ENCODE measurements around the gene TTL. TPM values are rescaled to one million over a fixed set of nuclear protein-coding genes. Genes with fewer than 3 reads are reported as not detected.

TTL gene
- 36.3 and 40.0 TPM in 2 replicates for total RNA-seq

DNA sequence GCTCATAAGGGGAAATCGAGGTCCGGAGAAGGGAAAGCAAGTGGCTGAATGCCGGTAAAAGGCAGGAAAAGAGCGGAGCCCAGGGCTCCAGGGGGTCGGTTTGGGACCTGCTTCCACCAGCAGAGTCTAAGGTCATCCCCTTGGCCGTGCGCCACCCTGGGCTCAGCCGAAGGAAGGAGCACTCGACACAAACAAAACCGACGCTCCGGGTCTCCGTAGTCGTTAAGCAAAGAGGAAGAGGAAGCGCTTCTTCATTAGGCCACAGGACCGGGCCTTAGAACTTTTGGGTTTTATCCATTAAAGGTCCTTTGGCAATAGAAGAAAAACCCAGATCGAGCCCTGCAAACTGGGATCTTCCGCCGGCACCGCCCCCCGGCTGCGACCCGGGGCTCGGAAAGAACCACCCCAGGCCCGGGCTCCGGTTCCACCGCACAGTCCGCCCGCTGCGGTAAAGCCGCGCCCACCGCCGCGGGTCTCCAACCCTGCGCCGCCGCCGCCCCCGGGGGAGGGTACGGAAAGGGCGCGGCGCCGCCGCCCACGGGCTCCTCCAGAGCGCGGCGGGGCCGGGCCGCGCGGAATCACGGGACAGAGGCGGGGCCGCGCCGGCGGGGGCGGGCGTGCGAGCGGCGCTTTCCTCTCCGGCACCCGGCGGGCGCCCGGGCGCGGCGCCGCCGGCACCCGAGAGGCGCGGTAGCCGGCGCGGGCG, at the start of gene TTL:
Gene TTL (plus strand): TSS at position 629 of the 706 bp plus-strand sequence. CDS start 189 bp downstream, outside the sequence.

DNA sequence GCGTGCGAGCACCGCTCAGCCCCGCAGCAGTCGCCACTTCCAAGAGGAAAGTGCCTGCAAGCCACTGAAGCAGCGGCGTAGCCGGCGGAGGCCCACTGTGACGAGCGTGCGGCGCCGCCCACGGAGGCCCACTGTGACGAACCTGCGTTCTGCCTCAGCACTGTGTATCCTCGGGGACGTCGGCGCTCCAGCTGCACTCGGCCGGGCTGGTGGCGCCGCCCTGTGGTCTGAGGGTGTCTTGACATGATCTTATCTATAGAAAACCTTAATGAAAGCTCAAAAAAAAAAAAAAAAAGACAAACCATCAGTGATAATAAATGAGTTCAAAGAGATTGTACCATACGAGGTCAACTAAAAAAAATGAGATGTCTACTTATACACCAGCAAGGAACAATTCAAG, 48.5 kb upstream of the TTL start, which contains the start of gene RGPD8:
Gene RGPD8 (minus strand): TSS at position 166 of the 400 bp plus-strand sequence. CDS start 192 bp downstream, outside the sequence.

DNA sequence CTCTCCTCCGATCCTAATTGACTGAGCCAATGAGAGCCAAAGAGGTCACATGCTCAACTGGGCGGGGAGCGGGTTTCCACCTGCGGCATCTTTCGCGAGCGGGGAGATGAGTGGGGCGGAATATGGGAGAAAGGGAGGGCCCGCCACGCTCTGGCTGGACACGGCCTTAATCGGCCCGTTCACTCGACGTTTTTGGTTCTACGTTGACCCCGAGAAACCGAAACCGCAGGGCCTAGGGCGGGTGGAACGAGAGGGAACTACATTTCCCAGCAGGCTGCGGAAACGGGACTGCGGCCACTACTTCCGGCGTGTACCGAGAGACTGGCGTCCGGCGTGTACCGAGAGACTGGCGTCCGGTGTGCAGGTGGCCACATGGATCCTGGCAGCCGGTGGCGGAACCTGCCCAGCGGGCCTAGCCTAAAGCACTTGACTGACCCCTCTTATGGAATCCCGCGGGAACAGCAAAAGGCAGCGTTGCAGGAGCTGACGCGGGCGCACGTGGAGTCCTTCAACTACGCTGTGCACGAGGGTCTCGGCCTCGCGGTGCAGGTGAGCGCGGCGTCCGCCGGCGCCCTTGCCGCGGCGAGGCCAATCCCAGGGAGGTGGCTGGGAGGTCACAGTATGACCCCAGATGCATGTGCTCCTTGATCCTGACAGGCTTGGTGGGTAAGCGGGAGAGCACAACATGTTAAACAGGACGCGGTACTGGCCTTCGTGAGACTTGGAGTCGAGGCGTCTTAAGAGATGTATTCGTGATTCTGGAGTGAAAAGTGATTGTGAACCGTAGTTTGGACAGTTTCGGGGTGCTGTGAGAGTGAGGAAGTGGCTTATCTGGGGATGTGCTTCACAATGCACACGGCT, 60.4 kb downstream of the TTL start, which contains the start of gene POLR1B:
Gene POLR1B (plus strand): TSS at position 343 of the 861 bp plus-strand sequence. CDS start 30 bp downstream, at position 373.

DNA sequence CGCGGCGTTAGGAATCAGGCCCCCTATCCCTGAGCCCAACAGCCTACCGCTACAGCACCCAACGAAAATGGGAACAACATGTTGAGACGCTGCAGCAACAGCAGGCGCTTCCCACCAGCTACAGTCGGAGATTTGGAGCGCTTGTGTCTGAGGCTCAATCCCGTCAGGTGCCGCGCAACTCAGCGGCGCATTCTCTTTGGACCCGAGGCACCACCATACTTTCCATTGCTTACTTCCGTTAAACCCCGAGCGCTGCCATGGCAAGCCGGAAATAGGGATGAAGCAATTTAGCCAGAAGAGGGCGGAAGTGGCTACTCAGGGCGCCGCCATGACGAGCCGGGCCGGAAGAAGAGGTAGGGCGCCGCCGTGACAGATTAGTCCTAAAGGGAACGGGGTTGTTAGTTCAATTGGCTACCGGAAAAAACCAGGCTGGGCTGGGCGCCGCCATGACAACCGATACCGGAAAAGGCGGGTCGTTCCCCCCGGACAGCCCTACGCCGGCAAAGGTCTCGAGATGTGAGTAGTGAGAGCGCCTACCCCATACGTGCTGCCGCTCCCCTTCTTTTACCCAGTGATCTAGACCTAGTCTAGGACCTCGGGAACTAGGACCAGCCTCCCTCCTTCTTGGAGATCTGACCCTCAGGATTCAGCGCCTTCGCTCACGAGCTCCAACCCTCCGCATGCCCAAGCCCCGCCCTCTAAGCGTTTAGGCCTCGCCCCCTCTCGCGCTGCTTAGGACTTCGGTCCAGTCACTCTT, 102.4 kb downstream of the TTL start, which contains the start of gene CHCHD5:
Gene CHCHD5 (plus strand): TSS at position 476 of the 757 bp plus-strand sequence. CDS start 39 bp downstream, at position 515.

Other genes starting within 250 kb of the TTL start
- gene ZC3H8, start 227.1 kb upstream of the TTL start, total RNA-seq = 3.3 and 10.1 TPM in 2 replicates
- 1.4 and 1.9 TPM in 2 replicates for gene ZC3H6, start 206.6 kb upstream of the TTL start, total RNA-seq
- 8.8 and 16.3 TPM in 2 replicates for gene RGPD8, start 48.5 kb upstream of the TTL start, total RNA-seq
- 19.2 and 27.8 TPM in 2 replicates for gene POLR1B, start 60.3 kb downstream of the TTL start, total RNA-seq
- gene CHCHD5, start 102.5 kb downstream of the TTL start, total RNA-seq = 8.1 and 11.7 TPM in 2 replicates
- gene SLC20A1, start 163.8 kb downstream of the TTL start, total RNA-seq = 81.5 and 101 TPM in 2 replicates
- gene NT5DC4, start 238.9 kb downstream of the TTL start, total RNA-seq = not detected in 2 replicates

All from epithelial cell of umbilical artery (primary cell).